Measurements from ENCODE around the gene ATG2A. TPM values are rescaled to one million over a fixed set of nuclear protein-coding genes. Genes with fewer than 3 reads are reported as not detected.

Gene ATG2A
- total and polyA plus RNA-seq, 2 of the 8 experiments (the other 6 are each of a cell fraction or from before 2014, with no cell fraction given), result 12.1 to 22.1 TPM

- Histone ChIP-seq H3K14ac (ENCODE audit: insufficient read length) (no peak overlapping the region), H4K91ac (replicated peaks; ENCODE audit: insufficient read length, low read length) (no peak overlapping the region), H4K5ac (ENCODE audit: insufficient read length, low read depth, low read length) (no peak overlapping the region), H2BK12ac (ENCODE audit: low read depth, low read length) (no peak overlapping the region), H3K4ac (replicated peaks; ENCODE audit: insufficient read length, low read depth, low read length) (no peak overlapping the region), H2BK120ac (replicated peaks; ENCODE audit: low read depth, low read length) (no peak overlapping the region), H3K23ac (ENCODE audit: insufficient read length) (no peak overlapping the region), H2BK5ac (ENCODE audit: low read depth, low read length) (no peak overlapping the region), H3K4me1 (replicated peaks in 1 of 4; ENCODE audit: control insufficient read depth in 3 of 4, insufficient read depth in 4 of 4, low read length in 3 of 4) (peaks cover 0 to 3% (median 0%) of the 10 kb centered on the region in 4 experiments; a peak in 2 of 7 replicates), H4K20me1 (replicated peaks in 1 of 2; ENCODE audit: control insufficient read depth in 1 of 2, insufficient read depth in 2 of 2, low read length in 2 of 2) (peaks cover 0 to 4% of the 10 kb centered on the region in 2 experiments), H3K27me3 (replicated peaks in 1 of 4; ENCODE audit: control insufficient read depth in 3 of 4, extremely low read depth in 1 of 4, insufficient read depth in 3 of 4, low read length in 3 of 4) (no peaks in the 10 kb centered on the region), H3K4me2 (ENCODE audit: insufficient read depth in 1 of 2, low read depth in 2 of 2, low read length in 2 of 2) (no peak overlapping the region), H4K8ac (ENCODE audit: extremely low read depth, insufficient read depth, low read length) (peak overlapping the region; percentile 60; the same call in 1 of the 2 replicates), H2AK5ac (ENCODE audit: low read depth, low read length) (no peak overlapping the region), H2AFZ (ENCODE audit: low read length) (no peak overlapping the region), H3K56ac (replicated peaks; ENCODE audit: insufficient read length, low read depth, low read length) (no peak overlapping the region), H3K9me3 (ENCODE audit: insufficient read depth in 2 of 2, low read depth in 1 of 2, low read length in 1 of 2) (no peaks in the 10 kb centered on the region), H3K36me3 (ENCODE audit: control insufficient read depth in 2 of 4, insufficient read depth in 4 of 4, low read length in 3 of 4) (no peaks in the 10 kb centered on the region; a peak in 1 of 8 replicates), H2BK20ac (ENCODE audit: low read length) (no peak overlapping the region), H3K18ac (ENCODE audit: extremely low read depth, low read length) (no peak overlapping the region), H3K79me1 (ENCODE audit: low read depth, low read length) (peaks cover 3% of the 10 kb centered on the region; the same call in 1 of the 2 replicates), H2BK15ac (ENCODE audit: low read length) (no peak overlapping the region), H3K23me2 (ENCODE audit: low read depth, low read length) (no peaks in the 10 kb centered on the region), H3K27ac (ENCODE audit: low read depth, low read length) (no peak overlapping the region), H3K4me3 (ENCODE audit: extremely low read depth in 1 of 4, insufficient read depth in 2 of 4, low read depth in 3 of 4, low read length in 4 of 4) (no peak overlapping the region), H3K9ac (replicated peaks in 1 of 4; ENCODE audit: extremely low read depth in 1 of 4, low read depth in 3 of 4, low read length in 3 of 4) (no peak overlapping the region), H3K79me2 (ENCODE audit: control insufficient read depth in 1 of 2, insufficient read depth in 2 of 2, low read length in 2 of 2) (0 out of 4 replicates have a peak, but pooled peaks cover 0 to 3% of the 10 kb centered on the region in 2 experiments)
- POLR2A ChIA-PET (ENCODE audit: partially characterized antibody), result interaction anchor here (25.7 kb wide), 1 partner anchor 13 kb away, joined by 408 read pairs; the partner anchor contains the start of gene EHD1
- no peak for TF ChIP-seq MAX (IDR thresholded peaks at IDR 0.05)
- no peak for TF ChIP-seq KDM4A (IDR thresholded peaks at IDR 0.05; ENCODE audit: low read depth, low read length, severe bottlenecking)
- TF ChIP-seq EGR1 (IDR thresholded peaks at IDR 0.05; ENCODE audit: borderline replicate concordance, low read depth, low read length), result no peak
- no peak for TF ChIP-seq SP2 (IDR thresholded peaks at IDR 0.05; ENCODE audit: low read length)
- no peak for TF ChIP-seq SIRT6 (IDR thresholded peaks at IDR 0.05; ENCODE audit: low read length)
- TF ChIP-seq BRCA1 (IDR thresholded peaks at IDR 0.05; ENCODE audit: low read depth, low read length), result no peak
- no peak for TF ChIP-seq SP4 (IDR thresholded peaks at IDR 0.05; ENCODE audit: low read length)
- TF ChIP-seq TAF1 (IDR thresholded peaks at IDR 0.05; ENCODE audit: low read depth, low read length), result no peak
- no peak for TF ChIP-seq KDM5A (IDR thresholded peaks at IDR 0.05; ENCODE audit: low read length)
- TF ChIP-seq TAF7 (optimal IDR thresholded peaks at IDR 0.05; ENCODE audit: borderline replicate concordance, low read depth, low read length), result no peak
- TF ChIP-seq SRF (IDR thresholded peaks at IDR 0.05; ENCODE audit: low read depth, low read length), result no peak
- no peak for TF ChIP-seq HDAC2 (IDR thresholded peaks at IDR 0.05; ENCODE audit: borderline replicate concordance in 1 of 2, low read depth in 2 of 2, low read length in 2 of 2)
- TF ChIP-seq E2F6 (IDR thresholded peaks at IDR 0.05), result no peak
- WGBS, 2 experiments (ENCODE audit: extremely low coverage in 1 of 2, insufficient coverage in 1 of 2, insufficient read length in 1 of 2, insufficient replicate concordance in 2 of 2, low coverage in 1 of 2, low lambda C conversion rate in 2 of 2, missing lambda C conversion rate in 1 of 2), result 88% methylated on average over 19 of the region's 20 CpGs; no CpG with 5 or more reads in 1 of the 2 experiments
- CTCF ChIA-PET (ENCODE audit: partially characterized antibody), result interaction anchor here (0.7 to 32.3 kb wide), 7 partner anchors 11 to 143 kb away, joined by 3 to 1058 read pairs (median 6); partner anchors contain the start of genes ARL2, BATF2, EHD1 and GPHA2
- DNase-seq (ENCODE audit: low read depth in 1 of 2, low spot score in 2 of 2) (no peak), FAIRE-seq (no peak)
Observed at GRCh38 chr11:64870893-64871466, 46.0 kb downstream of the ATG2A start.
